ENCODE data around the gene AP1S1. TPM values are rescaled to one million over a fixed set of nuclear protein-coding genes. Genes with fewer than 3 reads are reported as not detected.

The AP1S1 gene
- total and polyA plus RNA-seq, 4 donors: 16.8 to 51.2 (median 24.1) TPM

GRCh38 chr7:101160910-101161309 lies 6.6 kb downstream of the AP1S1 start:
- no peak for ATAC-seq (ENCODE audit: low FRiP score)
- Histone ChIP-seq H3K4me1 (ENCODE audit: control insufficient read depth in 1 of 2, insufficient read depth in 2 of 2, low read length in 2 of 2) (no peaks in the 10 kb centered on the region), H3K9me3 (ENCODE audit: control insufficient read depth, low read length) (no peaks in the 10 kb centered on the region), H3K27ac (ENCODE audit: low read depth in 1 of 2, low read length in 2 of 2) (no peak overlapping the region), H3K36me3 (ENCODE audit: control insufficient read depth in 1 of 2, insufficient read depth in 2 of 2, low read length in 1 of 2) (peaks cover 2% of the 10 kb centered on the region in 2 donors), H3K27me3 (ENCODE audit: control insufficient read depth in 1 of 2, insufficient read depth in 2 of 2, low read length in 1 of 2) (peaks cover 0 to 11% of the 10 kb centered on the region in 2 donors), H3K4me3 (ENCODE audit: low read length in 2 of 2) (no peak overlapping the region)
- DNase-seq: no peak
- intact Hi-C loops (cut with DNase I): loop anchor here in 1 of 2 donors (10.0 kb wide), 1 partner anchor 266 kb away; the partner anchor contains the start of gene ACHE

GRCh38 chr7:101161692-101162471 lies 7.6 kb downstream of the AP1S1 start:
- intact Hi-C loops (cut with DNase I): loop anchor here in 1 of 2 donors (10.0 kb wide), 1 partner anchor 267 kb away; the partner anchor contains the start of gene ACHE
- no peak for ATAC-seq (ENCODE audit: low FRiP score)

GRCh38 chr7:101162551-101163278 lies 8.4 kb downstream of the AP1S1 start:
- no peak for DNase-seq
- no peaks in the 10 kb centered on the region for H3K9me3 ChIP-seq (ENCODE audit: control insufficient read depth, low read length)
- H3K27ac ChIP-seq (ENCODE audit: low read depth in 1 of 2, low read length in 2 of 2): no peak overlapping the region
- intact Hi-C loops (cut with DNase I): loop anchor here in 1 of 2 donors (10.0 kb wide), 1 partner anchor 268 kb away; the partner anchor contains the start of gene ACHE
- no peak for ATAC-seq (ENCODE audit: low FRiP score)
- peaks cover 2% of the 10 kb centered on the region in 2 donors for H3K36me3 ChIP-seq (ENCODE audit: control insufficient read depth in 1 of 2, insufficient read depth in 2 of 2, low read length in 1 of 2)
- H3K4me1 ChIP-seq (ENCODE audit: control insufficient read depth in 1 of 2, insufficient read depth in 2 of 2, low read length in 2 of 2): no peaks in the 10 kb centered on the region
- WGBS, 2 donors: 5 to 11% methylated on average over 28 to 74 of the region's 74 CpGs
- peaks cover 0 to 11% of the 10 kb centered on the region in 2 donors for H3K27me3 ChIP-seq (ENCODE audit: control insufficient read depth in 1 of 2, insufficient read depth in 2 of 2, low read length in 1 of 2)
- peak overlapping the region in 1 of 2 donors; percentile 2 for H3K4me3 ChIP-seq (ENCODE audit: low read length in 2 of 2)

More at GRCh38 chr7:101161692-101162471, 7.6 kb downstream of the AP1S1 start:
- Histone ChIP-seq H3K27me3 (ENCODE audit: control insufficient read depth in 1 of 2, insufficient read depth in 2 of 2, low read length in 1 of 2) (peaks cover 0 to 11% of the 10 kb centered on the region in 2 donors), H3K4me3 (ENCODE audit: low read length in 2 of 2) (no peak overlapping the region), H3K27ac (ENCODE audit: low read depth in 1 of 2, low read length in 2 of 2) (no peak overlapping the region), H3K4me1 (ENCODE audit: control insufficient read depth in 1 of 2, insufficient read depth in 2 of 2, low read length in 2 of 2) (no peaks in the 10 kb centered on the region), H3K36me3 (ENCODE audit: control insufficient read depth in 1 of 2, insufficient read depth in 2 of 2, low read length in 1 of 2) (peaks cover 2% of the 10 kb centered on the region in 2 donors), H3K9me3 (ENCODE audit: control insufficient read depth, low read length) (no peaks in the 10 kb centered on the region)
- no peak for DNase-seq
- WGBS, 2 donors: 86 to 89% methylated on average over 17 of the region's 17 CpGs

- ATAC-seq (ENCODE audit: low FRiP score): no peak
- DNase-seq: no peak
- Histone ChIP-seq H3K36me3 (ENCODE audit: control insufficient read depth in 1 of 2, insufficient read depth in 2 of 2, low read length in 1 of 2) (peaks cover 2% of the 10 kb centered on the region in 2 donors), H3K4me3 (ENCODE audit: low read length in 2 of 2) (peak overlapping the region in 1 of 2 donors; percentile 2), H3K4me1 (ENCODE audit: control insufficient read depth in 1 of 2, insufficient read depth in 2 of 2, low read length in 2 of 2) (no peaks in the 10 kb centered on the region), H3K9me3 (ENCODE audit: control insufficient read depth, low read length) (no peaks in the 10 kb centered on the region), H3K27ac (ENCODE audit: low read depth in 1 of 2, low read length in 2 of 2) (no peak overlapping the region), H3K27me3 (ENCODE audit: control insufficient read depth in 1 of 2, insufficient read depth in 2 of 2, low read length in 1 of 2) (peaks cover 0 to 11% of the 10 kb centered on the region in 2 donors)
- intact Hi-C loops (cut with DNase I): loop anchor here in 1 of 2 donors (10.0 kb wide), 1 partner anchor 269 kb away; the partner anchor contains the start of gene ACHE
- WGBS, 2 donors: 1% methylated on average over 56 to 92 of the region's 92 CpGs
These were observed 9.2 kb downstream of the AP1S1 start for GRCh38 chr7:101163279-101164070.

- peaks cover 0 to 11% of the 10 kb centered on the region in 2 donors for H3K27me3 ChIP-seq (ENCODE audit: control insufficient read depth in 1 of 2, insufficient read depth in 2 of 2, low read length in 1 of 2)
- H3K36me3 ChIP-seq (ENCODE audit: control insufficient read depth in 1 of 2, insufficient read depth in 2 of 2, low read length in 1 of 2): no peaks in the 10 kb centered on the region
- intact Hi-C loops (cut with DNase I): loop anchor here in 1 of 2 donors (10.0 kb wide), 1 partner anchor 269 kb away; the partner anchor contains the start of gene ACHE
- no peak overlapping the region for H3K4me3 ChIP-seq (ENCODE audit: low read length in 2 of 2)
- 1 to 2% methylated on average over 74 to 75 of the region's 75 CpGs for WGBS, 2 donors
- DNase-seq: peak in 1 of 2 donors; percentile 81
- no peak overlapping the region for H3K27ac ChIP-seq (ENCODE audit: low read depth in 1 of 2, low read length in 2 of 2)
- no peaks in the 10 kb centered on the region for H3K9me3 ChIP-seq (ENCODE audit: control insufficient read depth, low read length)
- H3K4me1 ChIP-seq (ENCODE audit: control insufficient read depth in 1 of 2, insufficient read depth in 2 of 2, low read length in 2 of 2): no peaks in the 10 kb centered on the region
- ATAC-seq (ENCODE audit: low FRiP score): no peak
These were observed 10.0 kb downstream of the AP1S1 start for GRCh38 chr7:101164071-101164840.

GRCh38 chr7:101165075-101165957 lies 11.0 kb downstream of the AP1S1 start, which contains the start of gene VGF:
Gene VGF, minus strand, starts transcription at chr7:101165569. Its CDS starts 726 bp downstream, at chr7:101164843.
- Histone ChIP-seq H3K9me3 (ENCODE audit: control insufficient read depth, low read length) (no peaks in the 10 kb centered on the region), H3K27me3 (ENCODE audit: control insufficient read depth in 1 of 2, insufficient read depth in 2 of 2, low read length in 1 of 2) (peaks cover 0 to 11% of the 10 kb centered on the region in 2 donors), H3K27ac (ENCODE audit: low read depth in 1 of 2, low read length in 2 of 2) (no peak within 1 kb of the TSS), H3K4me3 (ENCODE audit: low read length in 2 of 2) (no peak within 1 kb of the TSS), H3K4me1 (ENCODE audit: control insufficient read depth in 1 of 2, insufficient read depth in 2 of 2, low read length in 2 of 2) (no peaks in the 10 kb centered on the region), H3K36me3 (ENCODE audit: control insufficient read depth in 1 of 2, insufficient read depth in 2 of 2, low read length in 1 of 2) (no peaks in the 10 kb centered on the region)
- DNase-seq (peak; percentile 95 to 98), ATAC-seq (ENCODE audit: low FRiP score) (peak; percentile 92)
- intact Hi-C loops (cut with DNase I): loop anchor here in 1 of 2 donors (10.0 kb wide), 1 partner anchor 271 kb away; the partner anchor contains the start of gene ACHE
- 2% methylated on average over 69 to 74 of the region's 74 CpGs for WGBS, 2 donors
